GM21825 (cell line): Measurements from ENCODE around the gene KIR2DL3.
"Not testable (repeated sequence)": the region's sequence is repeated elsewhere in the genome, so short reads cannot be mapped to it uniquely, and the experiment has no call there.

Experiments
- ATAC-seq: cut with Tn5 transposase; IDR thresholded peaks from one replicate; pipeline ENCODE4 v1.9.1; 2021; ENCODE audit warnings: mild to moderate bottlenecking, moderate library complexity; ENCODE audit not compliant: unreplicated experiment

Gene KIR2DL3

GRCh38 chr19:54786091-54786723, 47.9 kb downstream of the KIR2DL3 start:
- not testable (repeated sequence) for ATAC-seq

GRCh38 chr19:54788154-54788553, 49.8 kb downstream of the KIR2DL3 start:
- ATAC-seq: not testable (repeated sequence)

- ATAC-seq: no peak
These were observed 52.4 kb downstream of the KIR2DL3 start for GRCh38 chr19:54790711-54791110.

- no peak for ATAC-seq
These were observed 53.2 kb downstream of the KIR2DL3 start for GRCh38 chr19:54791476-54791875.

- ATAC-seq: no peak
These were observed 54.5 kb downstream of the KIR2DL3 start for GRCh38 chr19:54792814-54793213.

GRCh38 chr19:54795758-54796157, 57.4 kb downstream of the KIR2DL3 start:
- ATAC-seq: no peak
